Left cardiac atrium (tissue), 4 donors: ENCODE measurements around the gene SPTBN2. TPM values are rescaled to one million over a fixed set of nuclear protein-coding genes. Genes with fewer than 3 reads are reported as not detected.

ENCODE experiments used
- ATAC-seq, 2 donors: fragments of 200-7000 bp; cut with Tn5 transposase; one replicate each; pipeline ENCODE4 v1.9.1; 2020; ENCODE audit warnings: mild to moderate bottlenecking in 2 of 2, moderate library complexity in 2 of 2
- DNase-seq: peaks from one replicate; pipeline ENCODE4 v3.0.0-alpha.2; 2020
- intact Hi-C, 2 donors: fragments of 100-400 bp; cut with DNase I; formaldehyde crosslinking; loops; one replicate each; pipeline versions ENCODE4 v1.14.1 to v1.15.1; 2022 to 2023
- long read RNA-seq: library from polyadenylated mRNA; unstranded; transcript quantifications from one replicate; pipeline ENCODE4 v2.0.0, GENCODE V29; 2021
- total RNA-seq, 2 donors: library from RNA; stranded (reverse); fragmentation: NEBNext Ultra II Directional; extraction: Animal tissue kit (Norgen Biotek cat#: 25700); gene quantifications; one replicate each; pipeline ENCODE4 v1.2.1, GENCODE V29; 2021
- donor health status: DM: no; HTN: yes; CAD: no.
- donor health status: DM: no; HTN: yes; CAD: no; lungs with severe emphysema.
- donor health status: DM: yes; HTN: yes; CAD: no.
- donor health status: Dilated cardiomyopathy.

The SPTBN2 gene
- 1 to 10 TPM; 3.2 to 3.8 TPM for total RNA-seq
- long read RNA-seq, partial matches to known transcripts, result 1 of 1 reads
- long read RNA-seq, other reads (novel, unspliced or antisense), result 0 of 1 reads

DNA sequence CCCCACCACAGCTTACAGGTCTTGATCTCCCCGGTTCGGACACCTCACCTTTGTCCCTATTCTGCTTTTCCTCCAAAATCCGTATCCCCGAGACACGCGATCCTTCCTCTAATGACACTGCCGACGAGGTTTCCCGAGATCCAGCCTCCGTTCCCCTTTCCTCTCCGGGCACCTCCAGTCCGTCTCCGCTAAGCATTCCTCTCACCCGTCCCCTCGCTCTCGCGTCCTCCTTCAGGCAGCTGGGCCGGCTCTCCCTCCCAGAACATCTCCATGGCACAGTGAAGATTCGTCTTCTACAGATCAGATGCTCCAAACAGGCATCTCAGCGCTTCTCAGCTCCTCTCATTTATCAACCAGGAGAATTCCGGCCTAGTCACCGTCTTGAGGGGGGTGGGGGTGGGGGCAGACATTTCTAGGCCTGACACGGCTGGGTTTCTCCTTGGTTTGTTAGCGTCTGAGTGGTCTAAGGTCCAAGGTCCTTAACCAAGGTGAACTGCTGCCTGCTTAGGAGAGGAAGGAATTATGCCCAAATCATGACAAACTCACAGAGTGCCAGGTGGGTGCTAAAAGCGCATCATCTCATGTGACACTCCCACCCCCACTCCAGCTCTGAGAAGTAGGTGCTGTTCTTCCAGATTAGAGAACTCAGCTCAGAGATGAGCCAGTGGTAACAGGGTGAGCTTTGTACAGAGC, at the start of gene SPTBN2:
TSS of gene SPTBN2 (minus strand) at position 524 of the 693 bp plus-strand sequence. CDS start 7,976 bp downstream, outside the sequence.
- intact Hi-C loops, result no loop called here
- DNase-seq (no peak), ATAC-seq (peak; percentile 23 to 35)

DNA sequence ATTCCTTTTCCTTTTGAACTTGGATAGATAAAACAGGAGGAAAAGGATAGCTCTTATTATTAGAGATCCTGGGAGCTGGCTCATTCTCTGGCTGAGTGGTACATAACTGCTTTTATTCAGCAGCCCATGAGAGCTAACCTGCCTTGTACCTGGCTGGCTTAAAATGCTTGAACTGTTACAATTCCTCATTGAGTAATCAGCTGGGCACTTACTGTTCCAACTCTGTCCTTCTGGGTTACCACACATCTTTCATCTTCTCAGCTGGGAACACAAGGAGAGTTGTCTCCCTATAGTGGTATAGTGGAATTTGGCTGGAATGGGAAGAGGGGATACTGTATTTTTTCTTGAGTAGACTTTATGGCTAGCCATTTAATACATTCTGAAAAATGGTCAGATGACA, 39.8 kb upstream of the SPTBN2 start:
- DNase-seq (no peak), ATAC-seq (peak in 1 of 2 donors; percentile 50)
- intact Hi-C loops, result no loop called here

DNA sequence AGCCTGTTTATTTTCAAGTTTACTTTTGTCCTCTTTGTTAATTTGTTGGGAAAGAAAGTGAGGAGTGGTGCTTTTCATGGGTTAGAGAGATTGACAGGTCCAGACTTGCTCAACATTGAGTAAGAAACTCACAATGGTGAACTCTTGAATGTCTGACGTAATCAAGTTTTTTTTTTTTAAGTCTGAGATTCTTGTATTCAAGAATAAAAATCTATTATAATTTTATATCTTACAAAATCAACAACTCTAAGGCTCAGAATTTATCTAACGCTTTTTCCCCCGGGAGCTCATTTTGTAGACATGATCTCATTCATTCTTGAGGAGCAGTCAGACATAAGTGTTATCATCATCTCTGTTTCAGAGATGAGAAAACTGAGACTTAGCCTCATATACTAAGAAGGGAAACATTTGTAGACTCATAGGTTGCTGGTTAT, 39.1 kb upstream of the SPTBN2 start:
- intact Hi-C loops, result no loop called here
- ATAC-seq (peak; percentile 55 to 89), DNase-seq (no peak)

DNA sequence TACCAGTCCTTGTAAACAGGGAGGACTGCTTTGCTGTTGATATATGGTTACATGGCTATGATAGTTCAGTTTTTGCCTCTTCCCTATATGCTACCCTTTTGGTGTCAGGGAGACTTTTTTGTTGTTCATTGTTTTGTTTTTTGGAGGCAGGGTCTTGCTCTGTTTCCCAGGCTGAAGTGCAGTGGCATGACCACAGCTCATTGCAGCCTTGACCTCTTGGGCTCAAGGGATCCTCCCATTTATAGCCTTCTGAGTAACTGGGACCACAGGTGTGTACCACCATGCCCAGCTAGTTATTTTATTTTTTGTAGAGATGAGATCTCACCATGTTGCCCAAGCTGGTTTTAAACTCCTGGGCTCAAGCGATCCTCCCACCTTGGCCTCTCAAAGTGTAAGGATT, 38.6 kb upstream of the SPTBN2 start:
- intact Hi-C loops, result no loop called here
- DNase-seq (no peak), ATAC-seq (no peak)

DNA sequence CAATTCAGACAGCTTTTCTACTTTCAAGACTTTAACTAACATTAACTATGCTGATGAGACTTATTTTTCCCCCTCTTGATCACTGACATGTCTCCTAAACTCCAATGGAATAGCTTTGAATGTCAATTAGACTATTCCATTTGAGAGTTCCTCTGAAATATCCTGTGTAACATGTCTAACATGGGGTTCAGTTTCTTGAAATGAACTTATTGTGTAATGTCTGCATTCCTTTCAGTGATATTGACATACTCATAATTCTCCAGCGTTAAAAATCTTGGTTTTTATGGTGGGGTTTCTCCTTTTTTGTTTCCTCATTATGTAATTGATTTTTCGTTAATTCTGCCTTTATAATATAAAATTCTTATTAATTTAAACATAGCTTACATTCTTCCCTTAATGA, 37.7 kb upstream of the SPTBN2 start:
- intact Hi-C loops, result no loop called here
- DNase-seq (no peak), ATAC-seq (no peak)

DNA sequence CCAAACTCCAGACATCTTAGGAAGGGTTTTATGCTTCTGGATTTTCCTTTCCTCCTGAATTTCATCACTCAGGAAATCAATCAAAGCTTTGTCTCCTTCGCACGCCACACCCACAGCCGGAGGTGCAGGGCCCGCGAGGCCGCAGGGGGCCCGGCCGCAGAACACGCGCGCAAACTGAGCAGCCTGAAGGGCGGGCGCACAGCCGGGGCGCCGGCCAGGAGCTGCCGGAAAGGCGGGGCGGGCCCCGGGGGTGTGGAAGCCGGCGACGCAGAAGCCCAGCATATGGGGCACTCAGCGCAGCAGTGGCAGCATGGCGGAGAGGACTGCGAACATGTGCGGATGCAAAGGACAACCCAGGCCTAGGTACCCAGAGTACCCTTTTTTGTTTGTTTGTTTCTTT, 33.1 kb upstream of the SPTBN2 start:
- DNase-seq (no peak), ATAC-seq (no peak)
- intact Hi-C loops, result no loop called here

DNA sequence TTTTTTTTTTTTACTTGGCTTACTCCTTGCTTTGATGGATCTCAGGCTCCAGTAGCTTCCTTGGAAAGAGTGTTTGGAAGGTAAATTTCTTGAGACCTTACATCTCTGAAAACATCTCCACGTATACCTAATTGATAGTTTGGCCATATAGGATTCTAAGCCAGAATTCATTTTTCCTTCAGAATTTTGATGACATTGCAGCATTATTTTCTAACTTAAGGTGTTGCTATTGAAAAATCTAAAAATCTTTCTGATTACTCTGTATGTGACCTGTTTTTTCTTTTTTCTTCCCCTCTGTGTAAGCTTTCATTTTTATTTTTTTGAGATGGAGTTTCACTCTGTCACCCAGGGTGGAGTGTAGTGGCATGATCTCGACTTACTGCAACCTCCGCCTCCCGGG, 23.1 kb upstream of the SPTBN2 start:
- intact Hi-C loops, result no loop called here
- DNase-seq, result no peak
- no peak for ATAC-seq

DNA sequence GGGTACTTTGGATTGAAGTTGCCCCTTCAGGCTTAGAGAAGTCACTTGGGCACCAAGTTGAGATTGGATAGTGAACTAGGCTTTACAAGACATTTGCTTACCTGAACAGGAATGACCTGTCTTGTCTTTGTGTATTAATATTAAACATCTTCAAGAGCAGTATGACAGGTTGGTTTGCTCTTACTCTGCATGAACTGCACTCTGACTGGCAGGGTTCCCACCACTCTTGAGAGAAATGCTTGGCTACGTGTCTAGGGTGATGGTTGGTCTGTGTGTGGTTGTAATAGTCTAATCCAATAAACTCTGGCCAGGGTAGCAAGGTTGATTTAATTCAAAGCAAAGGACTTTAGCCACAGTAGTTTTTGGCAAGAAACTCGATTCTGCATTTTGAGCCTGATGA, 20.1 kb upstream of the SPTBN2 start:
- intact Hi-C loops, result no loop called here
- ATAC-seq (no peak), DNase-seq (no peak)

DNA sequence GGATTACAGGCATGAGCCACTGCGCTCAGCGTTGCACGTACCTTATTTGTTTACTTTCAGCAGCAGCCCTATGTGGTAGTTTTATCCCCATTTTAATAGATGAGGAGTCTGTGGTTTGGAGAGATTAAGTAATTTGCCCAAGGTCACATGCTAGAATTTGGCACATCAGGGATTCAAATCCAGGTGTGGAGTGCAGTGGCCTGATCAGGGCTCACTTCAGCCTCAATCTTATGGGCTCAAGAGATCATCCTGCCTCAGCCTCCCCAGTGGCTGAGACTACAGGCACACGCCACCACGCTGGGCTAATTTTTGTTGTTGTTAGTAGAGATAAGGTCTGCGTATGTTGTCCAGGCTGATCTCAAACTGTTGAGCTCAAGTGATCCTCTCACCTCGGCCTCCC, 18.5 kb upstream of the SPTBN2 start:
- intact Hi-C loops, result no loop called here
- no peak for ATAC-seq
- DNase-seq, result no peak

DNA sequence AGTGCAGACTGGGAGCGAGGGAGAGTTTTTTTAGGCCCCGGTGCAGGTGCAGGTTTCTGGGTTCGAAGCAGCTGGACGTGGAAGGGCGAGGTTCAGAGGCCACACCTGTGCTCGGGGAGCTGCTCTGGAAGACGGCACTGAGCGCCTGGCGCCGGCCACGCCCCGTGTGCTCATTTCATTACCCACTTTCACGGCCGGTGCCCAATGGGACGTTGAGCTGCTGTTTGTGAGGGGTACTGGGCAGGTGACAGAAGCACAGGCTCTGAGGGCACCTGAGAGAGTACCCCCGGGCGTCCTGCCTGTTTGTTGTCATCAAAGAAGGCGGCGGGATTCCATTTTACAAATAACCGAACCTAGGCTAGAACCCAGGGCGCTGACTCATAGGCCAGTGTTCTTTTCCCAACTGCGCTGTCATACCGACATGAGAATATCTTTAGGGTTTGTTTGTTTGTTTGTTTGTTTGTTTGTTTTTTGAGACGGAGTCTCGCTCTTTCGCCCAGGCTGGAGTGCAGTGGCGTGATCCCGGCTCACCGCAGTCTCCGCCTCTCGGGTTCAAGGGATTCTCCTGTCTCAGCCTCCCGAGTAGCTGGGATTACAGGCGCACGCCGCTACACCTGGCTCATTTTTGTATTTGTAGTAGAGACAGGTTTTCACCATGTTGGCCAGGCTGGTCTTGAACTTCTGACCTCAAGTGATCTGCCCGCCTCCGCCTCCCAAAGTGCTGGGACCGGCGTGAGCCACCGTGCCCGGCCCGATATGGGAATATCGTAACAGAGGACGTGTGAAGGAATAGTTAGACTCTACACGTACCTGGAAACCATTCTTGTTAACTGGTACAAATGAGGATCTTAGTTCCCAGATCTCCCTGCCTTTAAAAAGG, 16.6 kb upstream of the SPTBN2 start:
- DNase-seq (no peak), ATAC-seq (peak in 1 of 2 donors; percentile 47)
- intact Hi-C loops, result no loop called here

DNA sequence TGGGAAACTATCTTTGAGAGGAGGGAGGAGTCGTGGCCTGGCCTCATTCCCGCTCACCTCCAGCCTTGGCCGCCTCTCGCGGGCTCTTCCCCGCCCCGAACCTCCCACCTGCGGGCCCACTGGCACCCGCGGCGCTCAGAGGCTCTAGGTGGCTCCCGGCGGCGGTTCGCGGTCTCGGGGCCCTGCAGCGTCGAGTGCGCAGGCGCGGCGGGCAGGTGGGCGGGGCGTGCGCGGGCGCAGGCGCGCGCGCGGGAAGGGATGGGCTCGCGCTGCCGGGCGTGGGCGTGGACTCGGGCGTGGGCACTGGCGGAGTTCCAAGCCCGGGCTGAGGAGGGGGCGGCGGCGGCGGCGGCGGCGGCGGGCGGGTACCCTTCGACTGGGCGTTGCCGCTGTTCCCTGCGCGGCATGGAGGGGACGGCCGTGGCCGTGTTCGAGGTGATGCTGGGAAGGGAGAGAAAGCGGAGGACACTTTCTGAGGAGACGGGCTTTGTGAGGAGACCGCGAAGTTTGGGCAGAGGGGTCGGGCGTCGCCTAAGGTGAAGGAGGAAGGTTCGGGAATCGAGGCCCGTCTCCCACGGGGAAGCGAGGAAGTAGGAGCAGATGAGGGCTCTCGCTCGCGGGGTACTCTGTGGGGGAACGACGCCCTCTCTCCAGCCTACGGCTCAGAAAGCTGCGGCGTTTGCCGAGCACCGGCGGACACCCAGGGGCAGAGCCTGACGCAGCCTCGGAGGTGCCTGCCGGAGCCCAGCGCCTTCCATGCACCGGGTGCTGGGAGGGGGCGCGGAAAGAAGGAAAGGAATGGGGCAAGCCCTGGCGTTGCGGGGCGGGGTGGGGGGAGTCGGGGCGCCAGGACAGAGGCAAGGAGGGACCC, 15.7 kb upstream of the SPTBN2 start:
- DNase-seq (peak; percentile 86), ATAC-seq (peak; percentile 96 to 98)
- intact Hi-C loops, result no loop called here

DNA sequence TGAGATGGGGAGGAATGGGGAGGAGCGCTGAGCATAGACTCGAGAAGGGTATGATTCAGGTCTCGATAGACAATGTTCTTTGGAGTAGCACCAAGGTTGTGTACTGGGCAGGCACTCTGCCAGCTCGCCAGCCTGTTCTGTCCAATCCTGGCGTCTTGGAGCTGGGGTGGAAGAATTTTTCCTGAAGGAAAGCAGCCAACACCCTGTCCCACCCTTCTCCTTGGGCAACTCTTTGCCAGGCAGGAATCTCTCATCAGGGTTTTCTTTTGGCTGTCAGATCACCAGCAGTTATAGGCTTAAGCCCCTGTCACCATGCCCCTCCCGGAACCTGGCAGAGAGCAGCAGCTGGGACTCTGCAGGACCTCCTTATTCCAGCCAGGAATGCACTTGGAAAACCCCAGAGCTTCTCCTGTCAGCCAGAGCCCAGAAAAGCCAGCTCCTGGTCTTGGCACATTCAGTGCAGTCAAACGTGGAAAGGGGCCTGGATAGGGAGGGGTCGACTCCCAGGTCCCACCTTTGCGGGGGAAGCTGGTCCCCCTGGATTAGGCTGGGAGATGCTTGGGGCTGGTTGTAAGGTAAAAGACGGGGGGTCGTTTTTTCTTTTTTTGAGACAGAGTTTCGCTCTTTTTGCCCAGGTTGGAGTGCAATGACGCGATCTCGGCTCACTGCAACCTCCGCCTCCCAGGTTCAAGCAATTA, 14.4 kb upstream of the SPTBN2 start:
- ATAC-seq (peak in 1 of 2 donors; percentile 58), DNase-seq (peak; percentile 39)
- intact Hi-C loops, result no loop called here

DNA sequence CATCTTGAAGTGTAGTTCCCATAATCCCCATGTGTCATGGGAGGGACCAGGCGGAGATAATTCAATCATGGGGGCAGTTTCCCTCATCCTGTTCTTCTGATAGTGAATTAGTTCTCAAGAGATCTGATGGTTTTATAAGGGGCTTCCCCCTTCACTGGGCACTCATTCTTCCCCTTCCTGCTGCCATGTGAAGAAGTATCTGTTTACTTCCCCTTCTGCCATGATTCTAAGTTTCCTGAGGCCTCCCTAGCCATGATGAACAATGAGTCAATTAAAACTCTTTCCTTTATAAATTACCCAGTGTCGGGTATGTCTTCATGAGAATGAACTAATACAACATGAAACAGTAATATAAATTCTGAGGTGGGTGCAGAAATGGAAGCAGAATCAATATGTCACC, 12.1 kb upstream of the SPTBN2 start:
- intact Hi-C loops, result no loop called here
- no peak for ATAC-seq
- DNase-seq, result no peak

DNA sequence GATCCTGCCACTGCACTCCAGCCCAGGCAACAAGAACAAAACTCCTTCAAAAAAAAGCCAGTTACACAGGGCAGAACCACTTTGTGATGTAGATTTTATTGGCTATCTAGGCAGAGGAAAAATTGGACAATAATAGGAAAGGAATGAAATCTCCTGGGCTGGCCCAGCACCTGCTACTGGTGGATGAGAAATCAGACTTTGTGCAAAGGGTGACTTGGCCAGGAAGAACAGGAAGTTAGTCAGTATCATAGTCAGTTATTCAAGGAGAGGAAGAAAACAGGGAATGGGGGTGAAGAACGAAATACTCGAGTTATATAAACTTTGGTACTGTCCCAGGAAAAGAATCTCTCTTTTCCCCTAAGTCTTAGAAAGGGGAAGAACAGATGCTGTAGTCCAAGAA, 11.0 kb upstream of the SPTBN2 start:
- intact Hi-C loops, result no loop called here
- DNase-seq, result no peak
- ATAC-seq, result no peak

DNA sequence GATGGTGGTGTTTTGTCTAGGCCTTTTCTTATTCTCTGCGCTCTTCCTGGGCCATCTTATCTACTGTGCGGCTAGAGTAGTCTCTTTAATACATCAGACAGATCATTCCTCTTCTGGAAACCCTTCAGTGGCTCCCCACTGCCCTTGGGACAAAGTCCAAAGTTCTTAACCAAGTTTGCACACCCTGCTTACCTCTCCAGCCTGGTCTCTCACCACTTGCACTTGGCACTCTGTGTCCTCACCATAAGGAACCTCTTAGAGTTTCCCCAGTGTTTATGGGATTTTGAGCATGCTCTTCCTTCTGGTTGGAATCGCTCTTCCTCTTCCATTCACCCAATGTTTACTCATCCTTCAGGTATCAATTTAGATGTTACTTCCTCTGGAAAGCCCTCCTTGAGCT, 5.2 kb upstream of the SPTBN2 start:
- ATAC-seq (no peak), DNase-seq (no peak)

DNA sequence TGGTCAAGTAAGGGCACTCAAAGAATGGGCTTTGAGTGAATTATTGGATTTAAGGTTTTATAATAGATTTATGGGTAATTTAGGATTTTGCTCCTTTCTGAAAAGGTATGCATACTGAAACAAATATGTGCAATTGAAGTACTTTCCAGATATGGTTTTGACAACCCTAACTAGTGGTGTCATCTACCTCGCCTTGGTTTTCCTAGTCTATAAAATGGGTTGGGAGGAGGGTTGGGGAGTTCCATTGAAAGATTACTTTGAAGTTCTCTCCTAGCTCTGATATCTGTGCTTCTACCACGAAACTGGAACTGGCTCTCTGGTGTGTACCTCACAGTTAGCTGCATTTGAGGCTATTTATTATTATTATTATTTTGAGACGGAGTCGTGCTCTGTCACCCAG, 431 bp upstream of the SPTBN2 start:
- no peak for DNase-seq
- intact Hi-C loops, result no loop called here
- ATAC-seq, result no peak

More for the DNA sequence above, 5.2 kb upstream of the SPTBN2 start:
- intact Hi-C loops, result no loop called here

DNA sequence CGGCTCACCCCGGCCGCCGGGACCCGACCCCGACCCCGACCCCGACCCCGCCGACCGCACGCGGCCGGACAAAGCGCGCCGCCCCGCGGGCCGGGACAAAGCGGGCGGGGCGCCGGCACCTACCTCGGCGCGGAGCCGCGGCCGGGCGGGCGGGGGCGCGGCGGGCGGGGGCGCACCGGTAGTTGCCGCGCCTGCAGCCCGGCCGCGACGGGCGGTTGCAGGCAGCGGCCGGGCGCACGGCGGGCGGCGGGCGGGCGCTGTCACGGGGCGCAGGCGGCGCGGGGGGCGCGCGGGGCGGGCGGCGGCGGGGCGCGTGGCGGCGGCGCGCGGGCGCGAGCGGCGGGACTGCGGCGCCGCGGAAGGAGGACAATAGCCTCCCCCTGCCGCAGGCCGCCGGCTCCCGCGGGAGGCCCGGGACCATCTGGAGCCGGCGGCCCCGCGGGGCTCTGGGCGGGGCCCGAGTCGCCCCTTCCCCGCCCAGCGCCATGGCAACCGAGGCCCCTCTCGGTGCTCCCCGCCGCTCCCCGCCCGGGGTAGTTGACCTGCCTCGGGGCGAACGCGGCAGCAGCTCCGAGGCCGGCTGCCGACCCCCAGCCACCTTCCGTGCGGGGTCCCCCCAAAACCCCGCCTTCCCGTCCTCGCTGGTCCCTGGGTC, 851 bp downstream of the SPTBN2 start:
- ATAC-seq, result peak in 1 of 2 donors; percentile 36
- intact Hi-C loops, result no loop called here

DNA sequence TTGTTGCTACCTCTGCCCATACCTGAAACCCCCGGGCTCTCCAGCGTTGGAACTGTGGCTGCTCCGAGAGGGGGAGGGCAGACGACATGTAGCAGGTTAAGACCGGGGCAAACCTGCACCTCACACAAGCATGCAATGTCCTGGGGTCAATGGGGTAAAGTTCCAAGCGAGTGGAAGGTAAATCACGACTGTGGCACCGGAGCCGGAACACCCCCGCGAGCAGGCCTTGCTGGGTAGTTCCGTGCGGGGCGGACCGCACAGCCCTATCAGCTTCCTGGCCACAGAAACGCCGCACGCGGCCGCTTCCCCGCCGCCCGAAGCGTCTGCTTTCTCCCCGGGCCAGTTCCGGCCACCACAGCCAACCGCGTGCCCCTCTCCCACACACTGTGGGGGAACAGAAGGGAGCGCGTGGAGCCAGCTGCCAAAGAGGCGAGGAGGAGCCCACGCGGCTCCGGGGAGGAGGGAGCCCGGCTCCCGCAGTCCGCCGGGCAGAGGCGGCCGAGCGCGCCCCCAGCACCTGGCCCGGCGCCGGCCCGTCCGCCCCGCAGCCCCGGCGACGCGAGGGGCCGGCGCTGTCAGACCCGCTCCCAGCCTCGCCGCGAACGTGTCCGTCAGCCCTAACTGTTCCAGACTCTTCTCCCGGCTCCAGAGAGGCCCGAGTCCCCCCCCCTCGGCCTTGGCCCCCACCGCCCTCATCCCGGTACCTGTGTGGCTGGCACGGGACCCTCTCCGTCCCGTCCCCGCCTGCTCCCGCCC, 1.6 kb downstream of the SPTBN2 start:
- intact Hi-C loops, result no loop called here
- DNase-seq (peak; percentile 54), ATAC-seq (peak; percentile 58 to 76)

More for the DNA sequence above, 851 bp downstream of the SPTBN2 start:
- no peak for DNase-seq
